ENCODE data around the gene ERICH3. TPM values are rescaled to one million over a fixed set of nuclear protein-coding genes. Genes with fewer than 3 reads are reported as not detected.
A peak's percentile ranks its signal among the peaks of the same experiment; 100 is the strongest.

ERICH3 gene
- total RNA-seq, 1 donor from 2014 or later = 2.8 TPM

- peaks cover 5% of the 10 kb centered on the region for H3K27me3 Mint-ChIP-seq (ENCODE audit: unreplicated experiment)
- no peak overlapping the region for H3K27ac Mint-ChIP-seq (ENCODE audit: unreplicated experiment)
- DNase-seq (ENCODE audit: low spot score) = no peak
- peaks cover 3% of the 10 kb centered on the region for H3K4me1 Mint-ChIP-seq (ENCODE audit: unreplicated experiment)
- TF ChIP-seq, protein P1, sequence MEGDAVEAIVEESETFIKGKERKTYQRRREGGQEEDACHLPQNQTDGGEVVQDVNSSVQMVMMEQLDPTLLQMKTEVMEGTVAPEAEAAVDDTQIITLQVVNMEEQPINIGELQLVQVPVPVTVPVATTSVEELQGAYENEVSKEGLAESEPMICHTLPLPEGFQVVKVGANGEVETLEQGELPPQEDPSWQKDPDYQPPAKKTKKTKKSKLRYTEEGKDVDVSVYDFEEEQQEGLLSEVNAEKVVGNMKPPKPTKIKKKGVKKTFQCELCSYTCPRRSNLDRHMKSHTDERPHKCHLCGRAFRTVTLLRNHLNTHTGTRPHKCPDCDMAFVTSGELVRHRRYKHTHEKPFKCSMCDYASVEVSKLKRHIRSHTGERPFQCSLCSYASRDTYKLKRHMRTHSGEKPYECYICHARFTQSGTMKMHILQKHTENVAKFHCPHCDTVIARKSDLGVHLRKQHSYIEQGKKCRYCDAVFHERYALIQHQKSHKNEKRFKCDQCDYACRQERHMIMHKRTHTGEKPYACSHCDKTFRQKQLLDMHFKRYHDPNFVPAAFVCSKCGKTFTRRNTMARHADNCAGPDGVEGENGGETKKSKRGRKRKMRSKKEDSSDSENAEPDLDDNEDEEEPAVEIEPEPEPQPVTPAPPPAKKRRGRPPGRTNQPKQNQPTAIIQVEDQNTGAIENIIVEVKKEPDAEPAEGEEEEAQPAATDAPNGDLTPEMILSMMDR (IDR thresholded peaks at IDR 0.05; ENCODE audit: unreplicated experiment) = no peak
- no peaks in the 10 kb centered on the region for H3K36me3 Mint-ChIP-seq (ENCODE audit: low read depth, unreplicated experiment)
- no peak overlapping the region for H3K4me3 Mint-ChIP-seq (ENCODE audit: unreplicated experiment)
- H3K9me3 Mint-ChIP-seq (ENCODE audit: unreplicated experiment) = no peaks in the 10 kb centered on the region
Measured at GRCh38 chr1:74528123-74528522, 145.5 kb downstream of the ERICH3 start.

DNA sequence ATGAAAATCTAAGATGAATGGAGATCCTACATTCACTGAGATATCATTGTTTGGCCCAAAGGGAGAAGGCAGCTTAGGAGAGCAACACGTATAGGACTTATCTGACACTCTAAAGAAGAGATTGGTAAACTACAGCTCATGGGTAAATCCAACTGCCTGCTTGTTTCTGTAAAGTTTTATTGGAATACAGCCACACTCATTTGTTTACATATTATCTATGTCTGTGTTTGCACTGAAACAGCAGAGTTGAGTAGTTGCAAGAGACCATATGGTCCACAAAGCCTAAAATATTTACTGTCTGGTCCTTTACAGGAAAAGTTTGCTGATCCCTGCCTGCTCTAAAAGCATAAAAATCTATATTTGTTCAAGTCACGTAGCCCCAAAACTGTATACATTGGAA, 146.9 kb downstream of the ERICH3 start:
- peaks cover 3% of the 10 kb centered on the region for H3K27me3 Mint-ChIP-seq (ENCODE audit: unreplicated experiment)

GRCh38 chr1:74523873-74524480, 149.6 kb downstream of the ERICH3 start:
- peaks cover 18% of the 10 kb centered on the region for H3K4me1 Mint-ChIP-seq (ENCODE audit: unreplicated experiment)
- no peak overlapping the region for H3K4me3 Mint-ChIP-seq (ENCODE audit: unreplicated experiment)
- TF ChIP-seq, protein P1 (IDR thresholded peaks at IDR 0.05; ENCODE audit: unreplicated experiment) = no peak
- DNase-seq (ENCODE audit: low spot score) = no peak
- H3K27ac Mint-ChIP-seq (ENCODE audit: unreplicated experiment) = no peak overlapping the region
- no peaks in the 10 kb centered on the region for H3K36me3 Mint-ChIP-seq (ENCODE audit: low read depth, unreplicated experiment)
- H3K9me3 Mint-ChIP-seq (ENCODE audit: unreplicated experiment) = no peaks in the 10 kb centered on the region
- peaks cover 6% of the 10 kb centered on the region for H3K27me3 Mint-ChIP-seq (ENCODE audit: unreplicated experiment)

More for the DNA sequence above, 146.9 kb downstream of the ERICH3 start:
- TF ChIP-seq, protein P1 (IDR thresholded peaks at IDR 0.05; ENCODE audit: unreplicated experiment) = no peak
- Mint-ChIP-seq H3K4me1 (ENCODE audit: unreplicated experiment) (peaks cover 14% of the 10 kb centered on the region), H3K27ac (ENCODE audit: unreplicated experiment) (no peak overlapping the region), H3K4me3 (ENCODE audit: unreplicated experiment) (no peak overlapping the region), H3K36me3 (ENCODE audit: low read depth, unreplicated experiment) (no peaks in the 10 kb centered on the region), H3K9me3 (ENCODE audit: unreplicated experiment) (no peaks in the 10 kb centered on the region)
- DNase-seq (ENCODE audit: low spot score) = no peak

DNA sequence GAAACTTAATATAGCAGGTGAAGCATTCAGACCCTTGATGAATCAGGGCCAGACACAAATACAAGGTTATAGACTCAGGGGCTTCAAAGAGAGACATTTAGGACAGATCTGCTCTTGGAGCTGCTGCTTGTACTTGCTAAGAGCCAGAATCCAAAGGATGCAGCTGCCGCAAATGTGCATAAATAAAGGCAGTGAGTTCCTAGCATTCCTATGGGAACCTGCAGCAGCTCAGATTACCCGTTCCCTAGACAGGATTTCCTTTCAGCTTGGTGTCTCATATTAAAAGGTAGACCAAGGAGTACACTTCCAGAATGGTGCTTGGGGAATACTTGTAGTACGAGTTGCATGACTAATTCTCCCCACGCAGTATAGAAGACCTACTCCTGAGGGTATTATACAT, 151.4 kb downstream of the ERICH3 start:
- Mint-ChIP-seq H3K9me3 (ENCODE audit: unreplicated experiment) (no peaks in the 10 kb centered on the region), H3K4me3 (ENCODE audit: unreplicated experiment) (peak overlapping the region; percentile 5), H3K36me3 (ENCODE audit: low read depth, unreplicated experiment) (no peaks in the 10 kb centered on the region), H3K27ac (ENCODE audit: unreplicated experiment) (peak overlapping the region; percentile 89), H3K27me3 (ENCODE audit: unreplicated experiment) (peaks cover 2% of the 10 kb centered on the region), H3K4me1 (ENCODE audit: unreplicated experiment) (peaks cover 18% of the 10 kb centered on the region)
- peak; percentile 41 for DNase-seq (ENCODE audit: low spot score)
- TF ChIP-seq, protein P1 (IDR thresholded peaks at IDR 0.05; ENCODE audit: unreplicated experiment) = no peak

Other genes starting within 250 kb of the ERICH3 start
- not detected for gene LRRC53, start 161.2 kb downstream of the ERICH3 start, total RNA-seq (ENCODE audit: unreplicated experiment)
- 31.7 TPM for gene CRYZ, start 59.3 kb upstream of the ERICH3 start, total RNA-seq (ENCODE audit: unreplicated experiment)
- gene TYW3, start 59.4 kb upstream of the ERICH3 start, total RNA-seq (ENCODE audit: unreplicated experiment) = 14.8 TPM